HG02678 (cell line): ENCODE measurements around the gene PGAP1.
A peak's percentile ranks its signal among the peaks of the same experiment; 100 is the strongest.

Experiments used
- ATAC-seq: cut with Tn5 transposase; IDR thresholded peaks from one replicate; pipeline ENCODE4 v1.9.1; 2021; ENCODE audit warnings: mild to moderate bottlenecking, moderate library complexity; ENCODE audit not compliant: unreplicated experiment

The PGAP1 gene

GRCh38 chr2:196802401-196802800 is 124.1 kb downstream of the PGAP1 start:
- ATAC-seq, result no peak

DNA sequence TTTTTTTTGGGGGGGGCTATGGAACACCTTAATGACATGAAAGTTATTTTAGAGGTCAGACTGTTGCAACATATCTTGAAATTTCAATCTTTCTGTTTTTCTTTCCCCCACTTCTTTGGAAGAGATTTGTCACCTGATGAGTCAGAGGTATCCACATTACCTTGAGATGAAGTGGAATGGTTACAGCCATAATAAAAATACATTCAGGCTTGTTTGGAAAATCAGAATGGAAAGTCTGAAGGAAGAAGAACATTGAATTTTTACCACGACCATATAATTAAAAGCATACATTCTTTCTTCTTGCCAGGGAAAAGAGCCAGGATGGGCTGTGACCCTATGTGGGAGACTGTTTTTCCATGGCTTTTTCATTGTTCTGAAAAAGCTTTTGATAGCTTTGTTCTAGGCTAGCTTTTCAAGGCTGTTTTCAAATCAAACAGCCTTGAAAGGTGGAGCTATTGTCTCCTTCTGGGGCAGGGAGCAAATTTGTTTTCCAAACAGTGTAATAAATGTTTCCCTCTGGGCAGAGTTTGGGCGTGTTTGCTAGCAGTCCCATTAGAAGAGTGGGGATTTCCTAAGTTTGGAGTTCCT is 124.7 kb downstream of the PGAP1 start:
- ATAC-seq, result no peak

DNA sequence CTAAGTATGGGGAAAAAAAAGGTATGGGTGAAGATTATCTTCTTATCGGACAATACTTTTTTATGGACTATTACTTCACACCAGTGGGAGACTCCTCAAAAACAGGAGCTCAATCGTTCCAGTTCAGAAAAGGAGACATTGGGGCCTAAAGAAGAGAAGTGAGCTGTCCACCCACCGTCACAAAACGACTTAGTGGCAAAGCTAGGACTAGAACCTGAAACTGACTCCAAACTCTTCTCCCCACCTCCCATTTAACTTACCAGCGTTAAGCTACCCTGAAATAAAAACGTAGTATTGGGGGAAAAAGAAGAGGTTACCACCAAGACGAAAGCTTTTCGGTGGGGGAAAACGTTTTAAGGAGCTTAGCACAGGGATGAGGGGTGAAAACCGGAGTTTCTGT is 127.5 kb downstream of the PGAP1 start:
- no peak for ATAC-seq

DNA sequence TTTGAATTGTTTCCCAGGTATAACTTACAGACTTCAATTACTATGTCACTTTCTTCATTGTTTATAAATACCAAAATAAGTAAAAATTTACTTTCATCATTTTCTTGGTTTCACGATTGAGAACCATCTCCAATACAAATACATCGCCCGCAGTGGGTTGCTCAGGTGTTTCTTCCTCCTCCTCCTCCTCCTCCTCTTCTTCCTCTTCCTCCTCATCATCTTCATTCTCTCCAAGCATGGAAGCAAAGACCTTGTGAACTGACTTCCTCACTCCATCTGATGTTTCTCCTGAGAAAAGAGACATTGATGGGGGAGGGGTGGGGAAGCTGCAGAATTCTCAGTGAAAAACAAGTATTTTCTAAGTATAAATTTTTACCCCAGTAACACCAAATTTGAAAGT is 133.6 kb downstream of the PGAP1 start:
- no peak for ATAC-seq

DNA sequence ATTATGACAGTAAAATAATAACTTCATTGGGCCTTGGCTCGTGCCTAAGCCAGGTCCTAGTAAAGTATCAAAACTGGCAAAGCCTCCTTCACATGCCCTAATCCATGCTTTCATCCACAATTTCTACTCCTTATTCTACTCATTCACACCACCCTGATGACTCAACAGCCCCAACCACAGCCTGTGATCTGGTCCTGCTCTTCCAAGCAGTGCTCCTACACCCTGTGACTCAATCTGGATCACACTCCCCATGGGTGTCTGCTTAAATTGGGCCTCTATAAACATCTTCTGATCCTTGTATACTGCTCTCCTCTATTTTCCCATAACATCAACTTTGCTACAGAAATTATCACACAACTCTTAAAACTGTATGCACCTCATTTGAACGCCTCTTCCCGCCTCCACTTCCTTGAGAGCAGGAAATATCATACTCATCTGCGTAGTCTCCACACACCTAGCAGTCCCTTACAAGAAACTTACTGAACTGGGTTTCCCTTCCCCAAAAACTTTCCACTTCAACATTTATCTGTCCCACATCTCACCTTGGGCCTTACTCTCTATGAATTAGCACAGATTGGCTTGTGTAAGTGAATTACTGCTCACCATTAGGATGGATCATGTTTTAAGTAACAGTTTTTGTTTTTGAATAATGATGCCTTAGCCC is 142.9 kb downstream of the PGAP1 start:
- ATAC-seq, result peak; percentile 56
